Activated CD8-positive, alpha-beta T cell treated with anti-CD3 and anti-CD28 coated beads for 36 hours (primary cell): ENCODE measurements around the gene TGFBR2. TPM values are rescaled to one million over a fixed set of nuclear protein-coding genes. Genes with fewer than 3 reads are reported as not detected.

Experiments
- ATAC-seq: fragments of 200-7000 bp; cut with Tn5 transposase; one replicate; pipeline ENCODE4 v1.10.0; 2021; ENCODE audit warnings: mild to moderate bottlenecking, moderate library complexity
- CTCF ChIA-PET: fragments of 350-600 bp; sonication (Branson Sonifier 250); formaldehyde crosslinking; loops from one replicate; lab custom pipeline; 2021; ENCODE audit warnings: antibody characterized with exemption; lab: Charles Lee
- POLR2A ChIA-PET: fragments of 350-600 bp; sonication (Branson Sonifier 250); formaldehyde crosslinking; loops from one replicate; lab custom pipeline; 2021; ENCODE audit warnings: antibody characterized with exemption; lab: Charles Lee
- DNase-seq: peaks from one replicate; pipeline ENCODE4 v3.0.0-alpha.2; 2020
- H3K27ac Mint-ChIP-seq: one replicate; pipeline ENCODE4 v1.8.0; 2021; ENCODE audit warnings: mild to moderate bottlenecking, mixed read lengths
- H3K27me3 Mint-ChIP-seq: one replicate; pipeline ENCODE4 v1.8.0; 2021; ENCODE audit warnings: mixed read lengths
- H3K36me3 Mint-ChIP-seq: one replicate; pipeline ENCODE4 v1.8.0; 2021; ENCODE audit warnings: low read depth, mixed read lengths
- H3K4me1 Mint-ChIP-seq: one replicate; pipeline ENCODE4 v1.8.0; 2021; ENCODE audit warnings: low read depth, mixed read lengths
- H3K4me3 Mint-ChIP-seq: one replicate; pipeline ENCODE4 v1.8.0; 2021; ENCODE audit warnings: mild to moderate bottlenecking, moderate library complexity, mixed read lengths
- H3K9me3 Mint-ChIP-seq: one replicate; pipeline ENCODE4 v1.8.0; 2021; ENCODE audit warnings: mixed read lengths
- intact Hi-C: fragments of 100-400 bp; cut with micrococcal nuclease; formaldehyde crosslinking; loops from one replicate; pipeline ENCODE4 v1.10.0; 2022
- total RNA-seq, 2 experiments: library from RNA; stranded (reverse); gene quantifications; one replicate each; pipeline ENCODE4 v1.2.3, GENCODE V29; 2021
- TF ChIP-seq, protein P1 (sequence below): fragments of 200-600 bp; IDR thresholded peaks from one replicate; pipeline ENCODE4 v1.8.0; 2022; ENCODE audit warnings: antibody characterized with exemption, mild to moderate bottlenecking

The TGFBR2 gene
- total RNA-seq, 2 experiments from 2014 or later: 49.1 to 50.0 TPM

DNA sequence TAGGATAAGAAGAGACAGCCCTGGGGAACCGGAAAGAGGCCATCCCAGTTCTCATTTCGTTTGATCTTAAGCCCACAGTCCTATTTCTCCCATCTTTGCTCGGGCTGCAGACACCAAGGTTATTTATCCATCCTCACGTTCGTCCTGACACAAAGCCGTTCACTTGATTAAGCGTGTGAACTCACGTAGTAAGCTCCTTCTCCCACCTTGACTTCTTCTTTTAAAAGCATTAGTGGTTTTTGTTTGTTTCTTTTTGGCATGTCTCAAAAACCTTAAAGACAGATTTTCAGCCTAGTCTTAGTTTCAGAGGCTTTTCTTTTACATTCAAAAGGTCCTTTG lies 70.9 kb downstream of the TGFBR2 start:
- peaks cover 90% of the 10 kb centered on the region for H3K36me3 Mint-ChIP-seq
- ChIA-PET CTCF (interaction anchor here (0.8 to 1.4 kb wide), 5 partner anchors 16 to 48 kb away, joined by 3 to 4 read pairs (median 3); no protein-coding TSS in a partner anchor), POLR2A (interaction anchor here (0.7 to 2.4 kb wide), 7 partner anchors 9 to 1312 kb away, joined by 3 to 10 read pairs (median 3); partner anchors contain the start of gene TGFBR2)
- DNase-seq (no peak), ATAC-seq (no peak)
- H3K9me3 Mint-ChIP-seq: no peaks in the 10 kb centered on the region
- no peaks in the 10 kb centered on the region for H3K27me3 Mint-ChIP-seq
- TF ChIP-seq, protein P1, sequence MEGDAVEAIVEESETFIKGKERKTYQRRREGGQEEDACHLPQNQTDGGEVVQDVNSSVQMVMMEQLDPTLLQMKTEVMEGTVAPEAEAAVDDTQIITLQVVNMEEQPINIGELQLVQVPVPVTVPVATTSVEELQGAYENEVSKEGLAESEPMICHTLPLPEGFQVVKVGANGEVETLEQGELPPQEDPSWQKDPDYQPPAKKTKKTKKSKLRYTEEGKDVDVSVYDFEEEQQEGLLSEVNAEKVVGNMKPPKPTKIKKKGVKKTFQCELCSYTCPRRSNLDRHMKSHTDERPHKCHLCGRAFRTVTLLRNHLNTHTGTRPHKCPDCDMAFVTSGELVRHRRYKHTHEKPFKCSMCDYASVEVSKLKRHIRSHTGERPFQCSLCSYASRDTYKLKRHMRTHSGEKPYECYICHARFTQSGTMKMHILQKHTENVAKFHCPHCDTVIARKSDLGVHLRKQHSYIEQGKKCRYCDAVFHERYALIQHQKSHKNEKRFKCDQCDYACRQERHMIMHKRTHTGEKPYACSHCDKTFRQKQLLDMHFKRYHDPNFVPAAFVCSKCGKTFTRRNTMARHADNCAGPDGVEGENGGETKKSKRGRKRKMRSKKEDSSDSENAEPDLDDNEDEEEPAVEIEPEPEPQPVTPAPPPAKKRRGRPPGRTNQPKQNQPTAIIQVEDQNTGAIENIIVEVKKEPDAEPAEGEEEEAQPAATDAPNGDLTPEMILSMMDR: no peak
- peak overlapping the region; percentile 80 for H3K27ac Mint-ChIP-seq
- H3K4me1 Mint-ChIP-seq: peaks cover 90% of the 10 kb centered on the region
- H3K4me3 Mint-ChIP-seq: no peak overlapping the region
- intact Hi-C loops: no loop called here

GRCh38 chr3:30679045-30679444 lies 72.6 kb downstream of the TGFBR2 start:
- H3K36me3 Mint-ChIP-seq: peaks cover 87% of the 10 kb centered on the region
- TF ChIP-seq, protein P1: no peak

GRCh38 chr3:30680789-30681648 lies 74.6 kb downstream of the TGFBR2 start:
- intact Hi-C loops: no loop called here
- ATAC-seq: no peak
- ChIA-PET POLR2A (interaction anchor here (1.0 to 2.1 kb wide), 7 partner anchors 14 to 75 kb away, joined by 3 to 15 read pairs (median 3); partner anchors contain the start of gene TGFBR2), CTCF (interaction anchor here (1.0 to 5.9 kb wide), 4 partner anchors 9 to 361 kb away, joined by 3 to 40 read pairs (median 3); no protein-coding TSS in a partner anchor)
- TF ChIP-seq, protein P1: no peak
- Mint-ChIP-seq H3K4me1 (peaks cover 92% of the 10 kb centered on the region), H3K4me3 (peak overlapping the region; percentile 0), H3K36me3 (peaks cover 86% of the 10 kb centered on the region), H3K27me3 (no peaks in the 10 kb centered on the region), H3K27ac (peak overlapping the region; percentile 84), H3K9me3 (no peaks in the 10 kb centered on the region)
- DNase-seq: peak; percentile 46

More at GRCh38 chr3:30679045-30679444, 72.6 kb downstream of the TGFBR2 start:
- H3K9me3 Mint-ChIP-seq: no peaks in the 10 kb centered on the region
- intact Hi-C loops: no loop called here
- DNase-seq (no peak), ATAC-seq (no peak)
- CTCF ChIA-PET: interaction anchor here (0.8 to 2.1 kb wide), 6 partner anchors 9 to 636 kb away, joined by 3 to 7 read pairs (median 5); no protein-coding TSS in a partner anchor
- POLR2A ChIA-PET: interaction anchor here (1.0 to 2.1 kb wide), 6 partner anchors 12 to 63 kb away, joined by 3 to 7 read pairs (median 4); no protein-coding TSS in a partner anchor
- no peak overlapping the region for H3K4me3 Mint-ChIP-seq
- peaks cover 89% of the 10 kb centered on the region for H3K4me1 Mint-ChIP-seq
- H3K27ac Mint-ChIP-seq: peak overlapping the region; percentile 62
- H3K27me3 Mint-ChIP-seq: no peaks in the 10 kb centered on the region

DNA sequence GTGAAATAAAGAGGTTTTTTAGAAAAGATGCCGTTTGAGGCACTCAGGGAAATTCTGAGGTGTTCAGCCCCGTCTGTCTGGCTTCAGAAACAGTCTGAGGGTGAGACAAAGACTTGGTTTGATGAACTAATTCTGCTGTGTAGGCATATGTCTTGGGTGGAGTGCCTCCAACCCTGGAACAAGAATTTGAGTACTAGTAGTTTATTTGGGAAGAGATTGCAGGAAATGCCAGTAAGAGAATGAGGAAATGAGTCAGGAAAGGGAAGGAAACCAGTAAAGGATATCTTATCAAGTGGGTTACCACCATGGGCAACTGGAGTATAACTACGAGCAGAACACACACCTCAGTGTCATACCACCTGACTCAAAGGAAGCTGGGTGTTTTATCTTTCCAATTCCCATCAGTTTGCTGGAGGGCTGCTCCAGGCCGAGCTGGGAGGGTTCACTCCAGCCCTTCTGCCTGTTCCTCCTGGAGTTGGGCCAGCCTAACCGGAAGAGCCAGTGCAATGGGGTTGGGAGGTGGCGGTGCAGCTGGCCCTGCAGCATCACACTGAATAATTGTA lies 75.3 kb downstream of the TGFBR2 start:
- ChIA-PET POLR2A (interaction anchor here (0.9 to 2.0 kb wide), 9 partner anchors 14 to 76 kb away, joined by 3 to 15 read pairs (median 3); partner anchors contain the start of gene TGFBR2), CTCF (interaction anchor here (0.7 to 5.9 kb wide), 7 partner anchors 8 to 590 kb away, joined by 3 to 40 read pairs (median 3); no protein-coding TSS in a partner anchor)
- Mint-ChIP-seq H3K4me3 (peak overlapping the region; percentile 0), H3K27me3 (no peaks in the 10 kb centered on the region), H3K4me1 (peaks cover 88% of the 10 kb centered on the region), H3K9me3 (no peaks in the 10 kb centered on the region), H3K36me3 (peaks cover 87% of the 10 kb centered on the region), H3K27ac (peak overlapping the region; percentile 84)
- intact Hi-C loops: no loop called here
- DNase-seq (no peak), ATAC-seq (peak; percentile 34)
- TF ChIP-seq, protein P1: no peak
